GM19025 (cell line): Measurements from ENCODE around the gene RIPPLY2.
"Not testable (repeated sequence)": the region's sequence is repeated elsewhere in the genome, so short reads cannot be mapped to it uniquely, and the experiment has no call there.

Experiments used
- ATAC-seq: cut with Tn5 transposase; IDR thresholded peaks from one replicate; pipeline ENCODE4 v1.9.1; 2021; ENCODE audit warnings: mild to moderate bottlenecking, low read depth, moderate library complexity; ENCODE audit not compliant: unreplicated experiment

Gene RIPPLY2

GRCh38 chr6:83853178-83854000, at the start of gene RIPPLY2:
RIPPLY2 (plus strand) TSS chr6:83853360; CDS start chr6:83853417, 57 bp downstream.
- ATAC-seq, result peak; percentile 50

- not testable (repeated sequence) for ATAC-seq
Observed at GRCh38 chr6:83803492-83803891, 49.7 kb upstream of the RIPPLY2 start.

- ATAC-seq, result no peak
Observed at GRCh38 chr6:83804886-83805285, 48.3 kb upstream of the RIPPLY2 start.

GRCh38 chr6:83808005-83808404, 45.2 kb upstream of the RIPPLY2 start:
- no peak for ATAC-seq

- no peak for ATAC-seq
Observed at GRCh38 chr6:83808926-83809325, 44.2 kb upstream of the RIPPLY2 start.

GRCh38 chr6:83812595-83812994, 40.6 kb upstream of the RIPPLY2 start:
- ATAC-seq, result no peak

- no peak for ATAC-seq
Observed at GRCh38 chr6:83815631-83816272, 37.4 kb upstream of the RIPPLY2 start.

- ATAC-seq, result no peak
Observed at GRCh38 chr6:83822629-83823169, 30.5 kb upstream of the RIPPLY2 start.

GRCh38 chr6:83824388-83824801, 28.8 kb upstream of the RIPPLY2 start:
- no peak for ATAC-seq

- no peak for ATAC-seq
Observed at GRCh38 chr6:83824831-83825230, 28.3 kb upstream of the RIPPLY2 start.

- no peak for ATAC-seq
Observed at GRCh38 chr6:83827050-83827449, 26.1 kb upstream of the RIPPLY2 start.

GRCh38 chr6:83838727-83839126, 14.4 kb upstream of the RIPPLY2 start:
- ATAC-seq, result no peak

- no peak for ATAC-seq
Observed at GRCh38 chr6:83844170-83844569, 9.0 kb upstream of the RIPPLY2 start.

- ATAC-seq, result no peak
Observed at GRCh38 chr6:83846291-83846690, 6.9 kb upstream of the RIPPLY2 start.

- peak; percentile 74 for ATAC-seq
Observed at GRCh38 chr6:83847179-83847578, 6.0 kb upstream of the RIPPLY2 start.

GRCh38 chr6:83849127-83849526, 4.0 kb upstream of the RIPPLY2 start:
- ATAC-seq, result no peak

GRCh38 chr6:83849610-83850009, 3.5 kb upstream of the RIPPLY2 start:
- no peak for ATAC-seq

GRCh38 chr6:83852528-83853177, 507 bp upstream of the RIPPLY2 start:
- no peak for ATAC-seq

- ATAC-seq, result no peak
Observed at GRCh38 chr6:83854001-83854501, 891 bp downstream of the RIPPLY2 start.

- no peak for ATAC-seq
Observed at GRCh38 chr6:83854766-83855165, 1.6 kb downstream of the RIPPLY2 start.
